K562 (cell line): ENCODE data around the gene ARFIP2. TPM values are rescaled to one million over a fixed set of nuclear protein-coding genes. Genes with fewer than 3 reads are reported as not detected.

Experiments
- ATF1 ChIP-seq, 2 experiments: fragments of 450-650 bp in 1 of 2; IDR thresholded peaks; 2 replicates each; pipeline ENCODE4 v1.6.1; 2016; ENCODE audit warnings: missing compliant biosample characterization in 1 of 2, missing genetic modification characterization in 1 of 2
- BCOR ChIP-seq: fragments of 450-650 bp; IDR thresholded peaks from 2 replicates; pipeline ENCODE4 v1.6.1; 2016
- E2F4 ChIP-seq: sonication (generic); formaldehyde crosslinking; IDR thresholded peaks from 2 replicates; pipeline ENCODE4 v1.8.0; 2022; ENCODE audit warnings: mild to moderate bottlenecking, low read depth, missing genetic modification reagents
- ELF2 ChIP-seq: fragments of 250-450 bp; sonication (Bioruptor Pico); IDR thresholded peaks from 2 replicates; pipeline ENCODE4 v1.5.0; 2021; ENCODE audit warnings: mild to moderate bottlenecking
- FOSL1 ChIP-seq: fragments of 200-800 bp; sonication (Bioruptor generic); conservative IDR thresholded peaks from 2 replicates; pipeline ENCODE4 v1.6.1; 2016; ENCODE audit warnings: missing genetic modification characterization, missing compliant biosample characterization
- FUS ChIP-seq: fragments of 200-400 bp; formaldehyde crosslinking; optimal IDR thresholded peaks from 2 replicates; pipeline ENCODE3; 2017; ENCODE audit warnings: low read depth, low read length
- GTF2F1 ChIP-seq: IDR thresholded peaks from 2 replicates; pipeline ENCODE4 v1.6.1; 2011; ENCODE audit warnings: low read depth, low read length, improper control_type of control experiment
- HEY1 ChIP-seq: fragments of 250-450 bp; sonication (Bioruptor Pico); IDR thresholded peaks from 2 replicates; pipeline ENCODE4 v1.5.0; 2020; ENCODE audit warnings: mild to moderate bottlenecking, moderate library complexity, borderline replicate concordance
- JUND ChIP-seq, 2 experiments: IDR thresholded peaks; 2 replicates in 1 of 2; 3 replicates in 1 of 2; pipeline ENCODE4 v1.6.1; 2011; ENCODE audit warnings: borderline replicate concordance in 2 of 2, low read depth in 2 of 2, low read length in 2 of 2, improper control_type of control experiment in 1 of 2, missing biosample characterization in 1 of 2, missing genetic modification characterization in 1 of 2, missing genetic modification reagents in 1 of 2
- NCOR1 ChIP-seq: fragments of 450-650 bp; IDR thresholded peaks from 2 replicates; pipeline ENCODE4 v1.6.1; 2016; ENCODE audit warnings: mild to moderate bottlenecking, moderate library complexity
- POLR3G ChIP-seq: IDR thresholded peaks from 2 replicates; pipeline ENCODE4 v1.6.1; 2011; ENCODE audit not compliant: insufficient read length, insufficient replicate concordance; ENCODE audit errors: extremely low read depth
- SMAD1 ChIP-seq: fragments of 150-350 bp; IDR thresholded peaks from 2 replicates; pipeline ENCODE4 v1.6.1; 2014; ENCODE audit warnings: low read length, low read depth; ENCODE audit not compliant: partially characterized antibody
- SMAD4 ChIP-seq: fragments of 250-450 bp; sonication (Bioruptor Pico); conservative IDR thresholded peaks from 2 replicates; pipeline ENCODE4 v1.8.0; 2021; ENCODE audit warnings: inconsistent platforms, mild to moderate bottlenecking, moderate library complexity
- U2AF2 ChIP-seq: fragments of 200-400 bp; formaldehyde crosslinking; optimal IDR thresholded peaks from 2 replicates; pipeline ENCODE3; 2017; ENCODE audit warnings: low read depth, mild to moderate bottlenecking, low read length
- ZC3H11A ChIP-seq: IDR thresholded peaks from 2 replicates; pipeline ENCODE4 v1.6.1; 2012; ENCODE audit warnings: low read depth, low read length, improper control_type of control experiment
- ZNF23 ChIP-seq: fragments of 250-450 bp; sonication (Bioruptor Pico); IDR thresholded peaks from 2 replicates; pipeline ENCODE4 v1.4.0; 2020; ENCODE audit warnings: mild to moderate bottlenecking
- ZNF589 ChIP-seq: fragments of 200-800 bp; sonication (Bioruptor generic); IDR thresholded peaks from 2 replicates; pipeline ENCODE4 v1.6.1; 2016; ENCODE audit warnings: low read depth, missing genetic modification characterization, missing compliant biosample characterization
- polyA plus RNA-seq, 8 experiments: library from polyadenylated mRNA; depleted of rRNA in 4 of 8; stranded (reverse) in 5 of 8; unstranded in 3 of 8; fragments of >200 nt; fragmentation: Nextera tagmentation in 2 of 8; fragmentation: Illumina TruSeq in 1 of 8; extraction: Ambion mirVana in 2 of 8; extraction: Trizol in 1 of 8; gene quantifications; 2 replicates each; pipeline versions ENCODE4 v1.2.1 to v1.2.3, GENCODE V29; 2011 to 2014; ENCODE audit warnings: inconsistent platforms in 1 of 8, missing spikeins in 1 of 8
- total RNA-seq, 7 experiments: library from RNA; depleted of rRNA in 6 of 7; stranded (reverse); fragments of >200 nt in 6 of 7; fragmentation: Illumina TruSeq in 2 of 7; extraction: Trizol in 2 of 7; gene quantifications; 2 replicates each; pipeline versions ENCODE4 v1.2.1 to v1.2.3, GENCODE V29; 2011 to 2021; ENCODE audit warnings: low replicate concordance in 1 of 7
- TF ChIP-seq, protein P1 (sequence below): IDR thresholded peaks from 2 replicates; pipeline ENCODE4 v1.6.1; 2012; ENCODE audit warnings: low read depth, low read length, improper control_type of control experiment, borderline replicate concordance
- TF ChIP-seq, protein P2 (sequence below): fragments of 250-450 bp; sonication (Bioruptor Pico); IDR thresholded peaks from 2 replicates; pipeline ENCODE4 v1.4.0; 2020; ENCODE audit warnings: mild to moderate bottlenecking
- TF ChIP-seq, protein P3 (sequence below), 2 experiments: fragments of 450-650 bp; conservative IDR thresholded peaks; 2 replicates each; pipeline ENCODE4 v1.6.1; 2017; ENCODE audit warnings: mild to moderate bottlenecking in 2 of 2, moderate library complexity in 2 of 2

The ARFIP2 gene
- total and polyA plus RNA-seq, 9 of the 15 experiments (the other 6 are each of a cell fraction or from before 2014, with no cell fraction given), result 11.8 to 74.1 (median 41.0) TPM

GRCh38 chr11:6481012-6481923, at the start of gene ARFIP2, which contains the start of gene TIMM10B (continued):
- TF ChIP-seq ZNF589 (no peak), FOSL1 (tag) (0 out of 2 replicates have a peak, but pooled peaks have one; percentile 37), BCOR (0 out of 2 replicates have a peak, but pooled peaks have one; percentile 8), SMAD1 (no peak), ELF2 (CRISPR knock-in tag) (no peak), GTF2F1 (no peak), U2AF2 (no peak), NCOR1 (no peak), SMAD4 (no peak), E2F4 (CRISPR knock-in tag) (peak; percentile 12), POLR3G (no peak), ZNF23 (CRISPR knock-in tag) (no peak), ZC3H11A (no peak), HEY1 (CRISPR knock-in tag) (no peak), ATF1 (CRISPR knock-in tag; IDR thresholded peaks at IDR 0.05) (peak; percentile 79), ATF1 (tag; IDR thresholded peaks at IDR 0.05) (peak; percentile 98), JUND (IDR thresholded peaks at IDR 0.05; ENCODE audit: borderline replicate concordance, low read depth, low read length) (peak; percentile 92), JUND (tag; IDR thresholded peaks at IDR 0.05; ENCODE audit: borderline replicate concordance, low read depth, low read length) (peak; percentile 85; the same call in 2 of the 3 replicates), FUS (no peak)
- TF ChIP-seq, protein P1, sequence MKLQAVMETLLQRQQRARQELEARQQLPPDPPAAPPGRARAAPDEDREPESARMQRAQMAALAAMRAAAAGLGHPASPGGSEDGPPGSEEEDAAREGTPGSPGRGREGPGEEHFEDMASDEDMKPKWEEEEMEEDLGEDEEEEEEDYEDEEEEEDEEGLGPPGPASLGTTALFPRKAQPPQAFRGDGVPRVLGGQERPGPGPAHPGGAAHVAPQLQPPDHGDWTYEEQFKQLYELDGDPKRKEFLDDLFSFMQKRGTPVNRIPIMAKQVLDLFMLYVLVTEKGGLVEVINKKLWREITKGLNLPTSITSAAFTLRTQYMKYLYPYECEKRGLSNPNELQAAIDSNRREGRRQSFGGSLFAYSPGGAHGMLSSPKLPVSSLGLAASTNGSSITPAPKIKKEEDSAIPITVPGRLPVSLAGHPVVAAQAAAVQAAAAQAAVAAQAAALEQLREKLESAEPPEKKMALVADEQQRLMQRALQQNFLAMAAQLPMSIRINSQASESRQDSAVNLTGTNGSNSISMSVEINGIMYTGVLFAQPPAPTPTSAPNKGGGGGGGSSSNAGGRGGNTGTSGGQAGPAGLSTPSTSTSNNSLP, result no peak
- TF ChIP-seq, protein P2, sequence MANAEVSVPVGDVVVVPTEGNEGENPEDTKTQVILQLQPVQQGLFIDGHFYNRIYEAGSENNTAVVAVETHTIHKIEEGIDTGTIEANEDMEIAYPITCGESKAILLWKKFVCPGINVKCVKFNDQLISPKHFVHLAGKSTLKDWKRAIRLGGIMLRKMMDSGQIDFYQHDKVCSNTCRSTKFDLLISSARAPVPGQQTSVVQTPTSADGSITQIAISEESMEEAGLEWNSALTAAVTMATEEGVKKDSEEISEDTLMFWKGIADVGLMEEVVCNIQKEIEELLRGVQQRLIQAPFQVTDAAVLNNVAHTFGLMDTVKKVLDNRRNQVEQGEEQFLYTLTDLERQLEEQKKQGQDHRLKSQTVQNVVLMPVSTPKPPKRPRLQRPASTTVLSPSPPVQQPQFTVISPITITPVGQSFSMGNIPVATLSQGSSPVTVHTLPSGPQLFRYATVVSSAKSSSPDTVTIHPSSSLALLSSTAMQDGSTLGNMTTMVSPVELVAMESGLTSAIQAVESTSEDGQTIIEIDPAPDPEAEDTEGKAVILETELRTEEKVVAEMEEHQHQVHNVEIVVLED (CRISPR knock-in tag), result peak; percentile 50
- TF ChIP-seq, protein P3, sequence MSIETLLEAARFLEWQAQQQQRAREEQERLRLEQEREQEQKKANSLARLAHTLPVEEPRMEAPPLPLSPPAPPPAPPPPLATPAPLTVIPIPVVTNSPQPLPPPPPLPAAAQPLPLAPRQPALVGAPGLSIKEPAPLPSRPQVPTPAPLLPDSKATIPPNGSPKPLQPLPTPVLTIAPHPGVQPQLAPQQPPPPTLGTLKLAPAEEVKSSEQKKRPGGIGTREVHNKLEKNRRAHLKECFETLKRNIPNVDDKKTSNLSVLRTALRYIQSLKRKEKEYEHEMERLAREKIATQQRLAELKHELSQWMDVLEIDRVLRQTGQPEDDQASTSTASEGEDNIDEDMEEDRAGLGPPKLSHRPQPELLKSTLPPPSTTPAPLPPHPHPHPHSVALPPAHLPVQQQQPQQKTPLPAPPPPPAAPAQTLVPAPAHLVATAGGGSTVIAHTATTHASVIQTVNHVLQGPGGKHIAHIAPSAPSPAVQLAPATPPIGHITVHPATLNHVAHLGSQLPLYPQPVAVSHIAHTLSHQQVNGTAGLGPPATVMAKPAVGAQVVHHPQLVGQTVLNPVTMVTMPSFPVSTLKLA (conservative IDR thresholded peaks at IDR 0.05), result peak; percentile 88 to 92
